Measurements from ENCODE around the gene MATK.

MATK gene

GRCh38 chr19:3788996-3789778 lies 3.0 kb upstream of the MATK start:
- no peak for DNase-seq

- DNase-seq: no peak
Measured at GRCh38 chr19:3785451-3785937, 687 bp downstream of the MATK start.

- no peak for DNase-seq
Measured at GRCh38 chr19:3784607-3785450, 1.4 kb downstream of the MATK start.

GRCh38 chr19:3783660-3784584 lies 2.3 kb downstream of the MATK start:
- DNase-seq: no peak

GRCh38 chr19:3782903-3783302 lies 3.3 kb downstream of the MATK start:
- no peak for DNase-seq

GRCh38 chr19:3782330-3782729 lies 3.9 kb downstream of the MATK start:
- no peak for DNase-seq

GRCh38 chr19:3781603-3782002 lies 4.6 kb downstream of the MATK start:
- DNase-seq: no peak

GRCh38 chr19:3780786-3781304 lies 5.3 kb downstream of the MATK start:
- no peak for DNase-seq

- DNase-seq: no peak
Measured at GRCh38 chr19:3778899-3779723, 7.1 kb downstream of the MATK start.

GRCh38 chr19:3778104-3778867 lies 7.9 kb downstream of the MATK start:
- no peak for DNase-seq

GRCh38 chr19:3776479-3777040 lies 9.6 kb downstream of the MATK start:
- no peak for DNase-seq

GRCh38 chr19:3775831-3776230 lies 10.3 kb downstream of the MATK start:
- DNase-seq: no peak

- no peak for DNase-seq
Measured at GRCh38 chr19:3775374-3775711, 10.8 kb downstream of the MATK start.

GRCh38 chr19:3774621-3775373 lies 11.4 kb downstream of the MATK start:
- DNase-seq: no peak

- no peak for DNase-seq
Measured at GRCh38 chr19:3773814-3774515, 12.2 kb downstream of the MATK start.

GRCh38 chr19:3771906-3772455 lies 14.2 kb downstream of the MATK start, which contains the start of gene RAX2:
Gene RAX2 (minus strand): TSS chr19:3772228. CDS start chr19:3771742, 486 bp downstream.
- DNase-seq: no peak

- no peak for DNase-seq
Measured at GRCh38 chr19:3771000-3771905, 14.9 kb downstream of the MATK start.
